Stimulated activated CD4-positive, alpha-beta T cell treated with anti-CD3 and anti-CD28 coated beads, TNF-alpha, amount 100 ng/mL, for 4 hours (primary cell): ENCODE results near the gene NKPD1.

Experiments used
- DNase-seq, 3 experiments: peaks; one replicate each; pipeline ENCODE4 v3.0.0-alpha.2; 2020; ENCODE audit warnings: low read depth in 3 of 3

NKPD1 gene, protein sequence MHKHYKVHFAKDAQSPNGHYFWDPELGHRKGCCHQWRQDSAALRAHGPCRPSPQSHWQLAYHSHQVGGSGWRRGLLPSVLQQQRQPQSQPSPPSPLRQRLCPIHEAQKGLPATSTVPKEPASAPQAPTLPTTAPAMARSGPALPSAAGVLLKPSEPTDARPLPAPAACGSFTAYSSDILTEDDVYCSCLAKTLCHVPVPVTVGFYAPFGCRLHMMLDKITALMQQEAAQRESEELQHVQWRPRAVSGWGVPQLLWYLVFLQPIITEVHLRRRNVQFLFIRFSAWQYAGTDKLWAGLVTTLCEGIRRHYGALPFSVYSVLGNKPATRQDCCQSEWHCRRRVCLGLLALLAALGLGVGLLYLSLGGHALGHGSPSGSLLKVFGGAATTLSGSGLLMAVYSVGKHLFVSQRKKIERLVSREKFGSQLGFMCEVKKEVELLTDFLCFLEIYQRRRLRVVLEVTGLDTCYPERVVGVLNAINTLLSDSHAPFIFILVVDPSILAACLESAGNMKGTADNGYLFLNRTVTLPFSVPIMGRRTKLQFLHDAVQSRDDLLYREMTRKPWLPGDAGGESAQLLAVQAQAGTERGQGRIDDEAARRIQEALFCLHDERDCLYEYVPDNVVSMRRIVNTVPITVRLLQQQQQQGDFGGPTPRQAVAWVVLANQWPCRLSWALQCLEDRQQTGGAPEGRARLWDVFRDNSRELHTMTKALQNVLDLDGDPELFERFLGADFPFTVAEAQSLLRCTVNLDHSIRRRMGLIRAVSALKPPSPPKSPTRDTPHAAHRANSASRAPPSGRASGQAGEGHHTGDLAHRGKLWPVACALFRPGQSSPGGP

DNA sequence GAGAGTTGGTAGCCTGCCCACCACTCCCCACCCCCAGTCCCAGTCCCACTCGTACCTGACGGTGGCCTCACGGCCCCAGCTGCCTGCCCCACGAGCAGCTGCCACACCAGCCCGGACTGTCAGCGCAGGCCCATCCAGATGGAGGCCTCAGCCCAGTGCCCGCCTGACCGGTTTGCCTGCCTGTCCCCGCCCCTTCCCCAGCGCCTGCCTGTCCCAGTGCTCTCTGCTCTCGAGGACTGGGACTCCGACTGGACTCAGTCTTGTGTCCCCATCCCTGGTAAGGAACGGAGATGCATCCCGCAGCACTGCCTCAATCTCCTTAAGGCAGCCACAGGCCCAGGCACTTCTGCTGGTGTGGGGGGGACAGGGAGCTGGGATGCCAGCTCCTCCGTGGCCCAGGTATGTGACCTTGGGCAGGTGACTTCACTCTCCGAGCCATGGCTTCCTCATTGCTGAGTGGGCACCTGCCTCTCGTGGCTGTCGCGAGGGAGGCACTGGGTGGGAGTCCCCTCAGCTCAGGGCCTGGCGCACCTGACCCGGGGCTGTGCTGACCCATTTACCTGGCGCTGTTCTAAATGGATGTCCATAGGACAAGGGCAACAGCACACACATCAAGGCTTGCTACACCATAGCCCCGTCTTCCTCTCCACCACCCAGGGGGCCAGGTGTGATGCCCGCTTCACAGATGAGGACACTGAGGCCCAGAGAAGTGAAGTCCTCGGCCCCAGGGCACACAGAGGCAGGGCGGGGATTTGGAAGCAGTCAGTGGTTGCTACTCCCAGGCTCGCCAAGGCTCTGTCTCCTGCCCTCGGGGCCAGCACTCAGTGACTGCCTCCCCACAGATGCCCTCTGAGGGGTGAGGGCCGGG, at the start of gene NKPD1:
TSS of gene NKPD1 (minus strand) at position 113 of the 868 bp plus-strand sequence. CDS start 832 bp downstream, outside the sequence.
- no peak for DNase-seq

DNA sequence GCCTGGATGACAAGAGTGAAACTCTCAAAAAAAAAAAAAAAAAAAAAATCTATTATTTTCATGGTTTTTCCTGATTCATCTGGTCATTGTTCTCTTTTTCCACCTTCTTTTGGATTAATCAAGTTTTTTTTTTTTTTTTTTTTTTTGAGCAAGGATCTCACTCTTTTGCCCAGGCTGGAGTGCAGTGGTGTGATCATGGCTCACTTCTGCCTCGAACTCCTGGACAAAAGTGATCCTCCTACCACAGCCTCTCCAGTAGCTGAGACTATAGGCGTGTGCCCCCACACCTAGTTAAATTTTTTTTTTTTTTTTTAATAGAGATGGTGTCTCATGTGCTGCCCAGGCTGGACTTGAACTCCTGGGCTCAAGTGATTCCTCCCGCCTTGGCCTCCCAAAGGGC, 45.5 kb upstream of the NKPD1 start:
- DNase-seq = no peak

DNA sequence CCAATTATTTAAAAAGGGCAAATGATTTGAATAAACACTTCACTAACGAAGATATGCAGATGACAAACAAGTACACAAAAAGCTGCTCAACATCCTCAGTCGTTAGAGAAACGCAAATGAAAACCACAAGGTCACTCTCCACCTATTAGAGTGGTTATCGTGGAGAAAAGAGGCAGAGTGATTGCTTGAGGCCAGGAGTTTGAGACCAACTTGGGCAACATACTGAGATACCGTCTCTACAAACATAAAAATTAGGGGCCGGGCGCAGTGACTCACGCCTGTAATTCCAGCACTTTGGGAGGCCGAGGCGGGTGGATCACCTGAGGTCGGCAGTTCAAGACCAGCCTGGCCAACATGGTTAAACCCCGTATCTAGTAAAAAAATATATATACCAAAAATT, 45.0 kb upstream of the NKPD1 start:
- no peak for DNase-seq

DNA sequence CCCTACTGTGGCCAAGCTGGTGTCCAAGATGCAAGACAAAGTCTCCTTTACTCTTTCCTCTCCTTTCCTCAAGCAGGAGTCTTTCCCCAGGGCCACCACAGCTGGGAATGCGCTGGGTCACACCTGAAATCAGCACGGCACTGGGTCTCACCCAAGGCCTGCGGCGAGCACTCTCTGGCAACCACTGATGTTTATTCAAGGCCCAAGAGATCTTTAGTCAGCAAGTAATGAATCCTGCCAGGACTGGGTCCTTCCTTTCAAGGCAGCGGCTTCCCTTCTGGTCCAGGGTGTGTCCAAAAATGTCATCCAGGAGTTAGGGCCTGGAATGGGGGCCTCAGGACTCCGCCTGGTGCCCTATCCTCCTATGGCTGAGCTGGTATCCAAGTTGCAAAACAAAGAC, 41.9 kb upstream of the NKPD1 start:
- no peak for DNase-seq

DNA sequence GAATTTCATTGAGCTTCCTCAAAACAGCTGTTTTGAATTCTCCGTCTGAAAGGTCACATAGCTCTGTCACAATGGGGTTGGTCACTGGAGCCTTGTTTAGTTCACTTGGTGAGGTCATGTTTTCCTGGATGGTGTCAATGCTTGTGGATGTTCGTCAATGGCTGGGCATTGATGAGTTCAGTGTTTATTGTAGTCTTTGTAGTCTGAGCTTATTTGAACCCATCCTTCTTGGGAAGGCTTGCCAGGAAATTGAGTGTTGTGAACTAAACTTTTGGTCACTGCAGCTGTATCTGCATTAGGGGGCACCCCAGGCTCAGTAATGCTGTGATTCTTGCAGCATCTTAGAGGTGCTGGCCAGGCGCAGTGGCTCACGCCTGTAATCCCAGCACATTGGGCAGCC, 39.8 kb upstream of the NKPD1 start:
- DNase-seq = no peak

DNA sequence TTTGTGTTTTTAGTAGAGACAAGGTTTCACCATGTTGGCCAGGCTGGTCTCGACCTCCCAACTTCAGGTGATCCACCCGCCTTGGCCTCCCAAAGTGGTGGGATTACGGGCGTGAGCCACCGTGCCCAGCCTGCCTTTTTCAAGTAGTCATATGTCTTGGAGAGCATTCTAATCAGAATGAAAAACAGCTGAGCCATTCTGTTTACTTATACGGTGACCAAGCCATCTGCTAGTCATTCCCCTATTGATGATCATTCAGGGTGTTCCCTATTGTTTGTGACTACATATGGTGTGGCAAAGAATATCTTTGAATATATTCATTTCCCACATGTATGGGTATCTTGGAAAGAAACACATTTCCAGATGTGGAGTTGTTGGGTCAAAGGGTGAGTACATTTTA, 35.0 kb upstream of the NKPD1 start:
- DNase-seq = no peak

DNA sequence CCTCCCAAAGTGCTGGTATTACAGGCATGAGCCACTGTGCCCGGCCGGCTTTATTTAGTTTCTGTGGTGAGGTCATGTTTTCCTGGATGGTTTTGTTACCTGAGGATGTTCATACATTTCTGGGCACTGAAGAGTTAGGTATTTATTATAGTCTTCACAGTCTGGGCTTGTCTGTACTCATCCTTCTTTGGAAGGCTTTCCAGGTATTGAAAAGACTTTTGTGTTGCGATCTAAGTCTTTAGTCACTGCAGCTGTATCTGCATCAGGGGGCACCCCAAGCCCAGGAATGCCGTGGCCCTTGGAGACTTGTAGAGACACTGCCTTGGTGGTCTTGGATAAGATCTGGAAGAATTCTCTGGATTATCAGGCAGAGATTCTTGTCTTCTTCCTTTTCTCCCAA, 30.6 kb upstream of the NKPD1 start:
- DNase-seq = no peak

DNA sequence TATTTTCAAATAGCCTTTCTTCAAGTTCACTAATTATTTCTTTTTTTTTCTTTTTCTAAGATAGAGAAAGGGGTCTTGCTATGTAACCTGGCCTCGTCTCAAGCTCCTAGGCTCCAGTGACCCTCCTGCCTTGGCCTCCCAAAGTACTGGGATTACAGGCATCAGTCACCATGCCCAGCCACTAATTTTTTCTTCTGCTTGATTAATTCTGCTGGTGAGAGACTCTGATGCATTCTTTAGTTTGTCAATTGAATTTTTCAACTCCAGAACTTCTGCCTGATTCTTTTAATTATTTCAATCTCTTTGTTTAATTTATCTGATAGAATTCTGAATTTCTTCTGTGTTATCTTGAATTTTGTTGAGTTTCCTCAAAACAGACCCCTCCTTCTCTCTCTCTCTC, 29.2 kb upstream of the NKPD1 start:
- DNase-seq = no peak

DNA sequence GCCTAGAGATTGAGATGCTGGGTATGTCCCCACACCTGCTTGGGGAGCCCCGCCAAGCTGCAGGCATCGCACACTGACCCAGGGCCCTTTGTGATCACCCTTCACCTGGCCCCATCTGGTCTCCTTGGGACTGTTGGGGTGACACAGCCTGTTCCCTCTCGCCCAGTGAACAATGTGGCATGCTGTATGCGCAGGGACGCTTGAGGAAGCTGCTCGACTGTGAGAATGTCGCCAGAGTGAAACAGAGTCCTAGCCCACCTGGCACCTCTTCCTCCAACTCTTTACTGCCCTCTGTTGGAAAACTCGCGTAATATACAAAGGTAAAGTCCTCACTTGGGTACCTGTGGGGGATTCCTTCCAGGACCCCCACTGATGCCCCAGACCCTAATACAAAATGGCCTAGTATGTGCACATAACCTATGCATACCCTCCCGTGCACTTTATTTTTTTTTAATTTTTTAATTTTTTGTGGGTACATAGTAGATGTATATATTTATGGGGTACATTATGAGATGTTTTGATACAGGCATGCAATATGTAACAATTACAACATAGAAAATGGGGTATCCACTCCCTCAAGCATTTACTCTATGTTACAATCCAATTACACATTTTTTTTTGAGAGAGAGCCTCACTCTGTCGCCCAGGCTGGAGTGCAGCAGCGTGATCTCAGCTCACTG, 26.8 kb upstream of the NKPD1 start:
- DNase-seq = no peak

DNA sequence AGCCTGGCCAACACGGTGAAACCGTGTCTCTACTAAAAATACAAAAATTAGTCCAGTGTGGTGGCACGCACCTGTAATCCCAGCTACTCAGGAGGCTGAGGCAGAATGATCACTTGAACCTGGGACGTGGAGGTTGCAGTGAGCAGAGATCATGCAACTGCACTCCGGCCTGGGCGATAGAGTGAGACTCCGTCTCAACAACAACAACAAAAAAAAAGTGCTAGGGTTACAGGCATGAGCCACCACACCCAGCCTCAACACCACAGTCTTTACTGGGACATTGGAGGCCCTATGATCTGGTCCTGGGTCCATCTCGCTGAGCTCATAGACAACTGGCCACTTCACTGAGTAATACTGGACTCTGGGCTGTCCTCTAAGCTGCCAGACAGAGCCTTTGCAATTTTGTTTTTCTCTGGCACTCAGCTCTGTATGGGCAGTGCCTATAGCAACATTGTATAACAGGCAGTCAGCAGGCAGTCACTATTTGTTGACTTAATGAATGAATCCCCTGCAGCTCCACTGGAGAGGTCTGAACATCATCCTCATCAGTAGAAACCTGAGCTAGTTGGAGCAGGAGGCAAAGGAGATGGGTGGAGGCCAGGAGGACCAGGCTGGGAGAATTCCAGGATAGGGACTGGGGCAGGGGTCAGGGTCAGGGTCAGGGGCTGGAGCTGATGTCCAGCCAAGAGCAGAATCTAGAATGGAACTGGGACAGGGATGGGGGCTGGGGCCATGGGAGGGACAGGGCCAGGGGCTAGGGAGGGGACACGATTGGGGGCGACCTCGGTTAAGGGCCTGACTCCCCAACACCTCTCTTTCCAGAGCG, 25.9 kb upstream of the NKPD1 start:
- no peak for DNase-seq

DNA sequence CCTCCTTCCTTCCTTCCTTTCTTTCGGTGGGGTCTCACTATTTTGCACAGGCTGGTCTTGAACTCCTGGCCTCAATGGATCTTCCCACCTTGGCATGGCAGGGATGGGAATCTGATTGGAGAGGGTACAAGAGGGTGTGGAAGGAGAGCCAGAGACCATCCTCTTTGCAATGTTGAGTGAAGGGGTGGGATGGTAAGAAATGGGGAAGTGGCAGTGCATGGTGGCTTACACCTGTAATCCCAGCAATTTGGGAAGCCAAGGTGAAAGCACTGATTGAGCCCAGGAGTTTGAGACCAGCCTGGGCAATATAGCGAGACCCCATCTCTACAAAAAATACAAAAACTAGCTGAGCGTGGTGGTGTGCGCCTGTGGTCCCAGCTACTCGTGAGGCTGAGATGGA, 23.3 kb upstream of the NKPD1 start:
- no peak for DNase-seq

DNA sequence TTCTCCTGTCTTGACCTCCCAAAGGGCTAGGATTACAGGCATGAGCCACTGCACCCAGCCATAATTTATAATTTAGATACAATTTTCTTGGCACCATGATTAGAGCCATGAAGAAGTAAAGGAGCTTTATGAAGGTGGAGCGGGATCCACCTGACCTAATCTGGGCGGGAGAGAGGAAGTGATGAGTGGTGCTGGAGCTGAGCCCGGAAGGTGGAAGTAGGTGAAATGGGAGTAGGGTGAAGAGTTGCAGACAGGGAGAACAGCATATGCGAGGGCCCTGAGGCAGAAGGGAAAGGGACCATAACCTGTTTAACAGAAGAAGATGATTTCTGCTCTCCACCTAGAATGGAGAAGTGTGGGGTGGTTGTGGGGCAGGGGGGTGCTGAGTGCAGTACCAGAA, 22.0 kb upstream of the NKPD1 start:
- DNase-seq = no peak

DNA sequence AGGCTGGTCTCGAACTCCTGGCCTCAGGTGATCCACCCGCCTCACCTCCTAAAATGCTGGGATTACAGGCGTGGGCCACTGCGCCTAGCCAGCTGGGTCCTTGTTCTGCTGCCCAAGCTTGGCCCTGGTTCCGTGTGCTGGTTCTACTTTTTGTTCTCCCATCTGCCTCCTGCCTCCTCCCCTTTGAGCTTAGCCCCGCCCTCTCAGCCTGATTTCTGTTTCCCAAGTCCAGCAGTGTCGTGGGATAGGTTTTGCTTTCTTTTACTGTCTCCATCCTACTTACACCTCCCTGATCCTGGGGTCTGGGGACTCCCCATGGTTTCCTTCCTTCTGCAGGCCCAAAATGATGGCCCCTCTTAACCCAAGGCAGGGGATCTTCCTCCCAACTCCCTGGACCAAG, 20.2 kb upstream of the NKPD1 start:
- DNase-seq = no peak

DNA sequence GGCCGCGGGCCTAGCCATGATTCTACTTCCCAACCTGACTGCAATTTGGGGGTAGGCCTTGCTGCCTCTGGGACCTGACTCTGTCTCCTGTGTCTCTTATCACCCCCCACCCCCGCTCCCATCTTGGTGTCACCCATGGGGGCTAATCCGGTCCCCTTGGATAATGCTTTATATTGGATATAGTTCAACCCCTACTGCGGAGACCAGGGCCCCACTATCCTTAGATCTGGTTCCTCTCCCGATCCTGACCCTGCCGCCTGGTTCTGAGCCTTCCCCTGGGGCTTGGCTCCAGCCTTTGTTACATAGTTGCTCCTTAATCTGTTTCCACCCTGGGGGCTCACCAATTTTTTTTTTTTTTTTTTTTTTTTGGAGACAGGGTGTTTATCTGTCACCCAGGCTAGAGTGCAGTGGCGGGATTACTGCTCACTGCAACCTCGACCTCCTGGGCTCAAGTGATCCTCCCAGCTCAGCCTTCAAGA, 19.1 kb upstream of the NKPD1 start:
- no peak for DNase-seq

DNA sequence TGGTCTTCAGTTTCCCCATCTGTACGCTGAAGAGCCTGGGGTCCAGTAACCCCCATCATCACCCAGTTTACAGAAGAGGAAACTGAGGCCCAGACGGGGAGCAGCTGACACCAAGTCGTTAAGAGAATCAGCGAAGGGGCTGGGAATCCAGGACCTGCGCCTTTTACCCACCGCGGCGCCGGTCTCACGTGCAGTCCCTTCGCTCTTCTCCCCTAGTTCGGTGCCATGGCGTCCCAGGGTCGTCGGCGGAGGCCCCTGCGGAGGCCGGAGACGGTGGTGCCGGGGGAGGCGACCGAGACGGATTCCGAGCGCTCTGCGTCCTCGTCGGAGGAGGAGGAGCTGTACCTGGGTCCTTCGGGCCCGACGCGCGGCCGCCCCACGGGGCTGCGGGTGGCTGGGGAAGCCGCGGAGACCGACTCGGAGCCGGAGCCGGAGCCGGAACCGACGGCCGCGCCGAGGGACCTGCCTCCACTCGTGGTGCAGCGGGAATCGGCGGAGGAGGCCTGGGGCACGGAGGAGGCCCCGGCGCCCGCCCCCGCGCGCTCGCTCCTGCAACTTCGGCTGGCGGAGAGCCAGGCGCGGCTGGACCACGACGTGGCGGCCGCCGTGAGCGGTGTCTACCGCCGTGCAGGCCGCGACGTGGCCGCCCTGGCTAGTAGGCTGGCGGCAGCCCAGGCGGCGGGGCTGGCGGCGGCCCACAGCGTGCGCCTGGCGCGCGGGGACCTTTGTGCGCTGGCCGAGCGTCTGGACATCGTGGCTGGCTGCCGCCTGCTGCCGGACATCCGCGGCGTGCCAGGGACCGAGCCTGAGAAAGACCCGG, 18.5 kb upstream of the NKPD1 start:
- DNase-seq = peak in 2 of 3 experiments; percentile 13 to 24

DNA sequence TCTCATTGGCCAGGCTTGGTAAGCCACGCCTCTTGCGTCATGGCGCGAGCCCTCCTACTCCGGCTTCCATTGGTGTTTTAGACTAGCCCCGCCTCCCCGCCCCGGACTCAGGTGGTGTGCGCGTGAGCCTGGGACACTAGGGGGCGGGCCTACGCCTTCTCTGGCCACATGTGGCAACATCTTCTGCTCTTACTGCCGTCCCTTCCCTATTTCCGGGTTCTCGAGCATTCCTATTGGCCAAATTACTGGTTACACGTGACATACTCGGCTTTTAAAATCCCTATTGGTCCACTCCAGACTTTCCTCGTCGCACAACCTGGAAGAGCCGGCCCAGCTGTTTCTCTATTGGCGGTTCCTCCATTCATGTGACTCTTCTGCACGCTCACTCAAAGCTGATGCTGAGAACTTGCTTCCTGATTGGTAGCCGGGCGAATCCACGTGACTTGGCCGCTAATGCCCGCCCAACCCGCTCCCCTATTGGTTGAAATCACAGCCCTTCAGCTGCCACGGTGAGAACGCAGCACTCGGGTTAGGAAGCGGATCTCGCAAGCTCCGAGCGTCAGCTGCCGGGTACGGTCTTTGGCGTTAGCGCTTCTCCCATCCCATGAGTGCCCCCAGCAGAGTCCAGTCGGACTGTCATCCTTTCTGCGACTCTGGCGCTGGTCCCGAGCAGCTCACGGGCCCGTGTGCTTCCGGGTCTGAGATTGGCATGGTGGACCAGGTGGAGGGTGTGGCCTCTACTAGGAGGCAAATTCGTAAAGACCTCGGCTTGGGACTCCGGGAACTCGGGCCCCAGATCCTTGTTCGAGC, 17.7 kb upstream of the NKPD1 start, which contains the start of gene BLOC1S3:
TSS of gene BLOC1S3 (plus strand) at position 523 of the 810 bp plus-strand sequence. CDS start 513 bp downstream, outside the sequence.
- peak; percentile 98 to 100 (median 99) for DNase-seq

DNA sequence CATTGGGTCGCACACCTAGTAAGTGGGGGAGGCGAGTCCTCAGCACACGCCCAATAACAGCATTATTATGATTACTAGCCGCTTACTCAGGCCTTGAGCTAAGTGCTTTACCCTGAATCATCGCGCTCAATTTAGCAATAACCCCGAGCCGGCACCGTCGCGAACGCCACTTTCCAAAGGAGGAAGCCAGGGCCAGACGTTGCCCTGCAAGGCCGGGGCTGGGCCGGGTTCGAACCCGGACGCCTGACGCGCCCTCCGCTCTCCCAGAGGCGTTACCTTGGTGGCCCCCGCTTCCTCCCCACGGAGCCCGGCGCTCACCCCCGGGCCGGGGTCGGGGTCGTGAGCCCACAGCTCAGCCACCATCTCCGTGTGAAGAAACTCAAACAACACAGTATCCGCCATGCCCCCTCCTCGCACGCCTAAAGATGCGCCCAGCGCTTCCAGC, 17.1 kb upstream of the NKPD1 start, which contains the start of gene TRAPPC6A:
TSS of gene TRAPPC6A (minus strand) at position 421 of the 445 bp plus-strand sequence. CDS start at position 402, 19 bp downstream.
- no peak for DNase-seq
